GF-D8 (cell line): ENCODE results near the gene KLK7.

ENCODE experiments used
- DNase-seq: peaks from one replicate; lab custom pipeline; 2025; lab: John Stamatoyannopoulos, UW

KLK7 gene

DNA sequence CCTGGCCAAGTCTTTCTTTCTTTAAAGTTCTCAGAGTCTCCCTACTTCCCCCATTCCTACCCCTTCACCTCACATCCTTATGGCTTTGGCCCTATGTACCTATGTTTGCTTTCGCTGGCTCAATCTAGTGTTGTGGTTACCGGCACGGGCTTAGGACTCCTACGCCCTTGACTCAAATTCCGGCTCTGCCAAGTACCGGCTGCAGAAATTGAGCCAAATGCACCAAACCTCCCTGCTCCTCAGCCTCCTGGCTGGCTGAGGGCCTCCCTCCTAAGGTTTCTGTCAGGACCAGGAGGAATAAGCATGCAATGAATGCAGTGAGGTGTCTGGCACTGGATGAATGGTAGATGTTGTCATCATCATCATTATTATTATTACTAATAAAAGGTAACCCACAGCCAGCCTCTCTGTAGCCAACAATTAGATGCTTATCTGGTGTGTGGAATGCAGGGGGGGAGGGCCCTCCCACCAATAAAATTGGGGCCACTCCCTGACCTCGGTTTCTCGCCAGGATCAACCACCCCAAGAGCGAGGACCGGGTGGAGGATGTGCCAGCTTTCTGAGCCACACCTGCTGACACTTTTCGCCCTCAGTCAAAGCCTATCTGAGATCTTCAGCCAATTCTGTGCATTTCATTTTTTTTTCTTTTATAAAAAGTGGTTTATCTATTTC, 51.6 kb downstream of the KLK7 start:
- DNase-seq: no peak

DNA sequence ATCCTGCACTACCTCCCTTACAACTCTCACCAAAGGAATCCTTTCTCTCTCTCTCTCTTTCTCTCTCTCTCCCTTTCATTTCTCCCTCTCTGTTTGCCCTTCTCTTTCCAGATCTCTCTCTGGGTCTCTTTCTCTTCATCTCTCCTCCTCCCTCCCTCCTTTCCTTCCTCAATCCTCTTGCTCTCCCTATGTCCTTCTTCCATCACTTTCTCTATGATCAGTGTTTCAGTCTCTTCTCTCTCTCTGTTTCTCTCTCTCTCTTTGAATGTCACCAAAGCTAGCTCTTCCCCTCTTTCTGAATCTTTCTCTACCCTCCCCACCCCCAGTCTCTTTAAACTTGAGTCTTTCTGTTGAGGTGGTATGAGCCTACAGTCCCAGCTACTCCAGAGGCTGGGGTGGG, 52.7 kb downstream of the KLK7 start:
- DNase-seq: no peak

DNA sequence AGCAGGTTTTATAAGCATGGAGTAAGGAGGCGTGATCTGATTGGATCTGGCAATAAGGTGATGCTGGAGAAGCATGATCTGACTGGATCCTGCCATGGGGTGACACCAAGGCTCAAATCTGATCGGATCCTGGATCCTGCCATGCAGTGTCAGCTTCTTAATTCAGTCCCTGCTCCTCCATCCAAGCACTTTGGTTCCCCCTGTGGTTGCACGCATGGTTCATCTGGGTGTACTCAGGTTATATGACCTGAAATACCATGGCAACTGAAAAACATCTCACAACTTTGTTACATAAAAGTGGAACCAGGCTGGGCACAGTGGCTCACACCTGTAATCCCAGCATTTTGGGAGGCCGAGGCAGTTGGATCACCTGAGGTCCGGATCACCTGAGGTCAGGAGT, 54.9 kb downstream of the KLK7 start:
- no peak for DNase-seq
